ENCODE measurements around the gene COL6A2.

COL6A2 gene

GRCh38 chr21:46151261-46151988 lies 53.5 kb downstream of the COL6A2 start:
- no peak overlapping the region for H3K4me3 ChIP-seq (ENCODE audit: low read depth, low read length)
- H3K36me3 ChIP-seq (ENCODE audit: control insufficient read depth, insufficient read depth, low read length): no peaks in the 10 kb centered on the region
- H3K9me3 ChIP-seq (ENCODE audit: control insufficient read depth, insufficient read depth, low read length): no peaks in the 10 kb centered on the region
- H3K4me1 ChIP-seq (ENCODE audit: control insufficient read depth, insufficient read depth, low read length): 0 out of 2 replicates have a peak, but pooled peaks cover 5% of the 10 kb centered on the region
- no peak overlapping the region for H3K27ac ChIP-seq (ENCODE audit: low read depth, low read length)
- no peak overlapping the region for H3K9ac ChIP-seq (ENCODE audit: low read depth, low read length)
- H3K27me3 ChIP-seq (ENCODE audit: control insufficient read depth, insufficient read depth, low read length): no peaks in the 10 kb centered on the region

DNA sequence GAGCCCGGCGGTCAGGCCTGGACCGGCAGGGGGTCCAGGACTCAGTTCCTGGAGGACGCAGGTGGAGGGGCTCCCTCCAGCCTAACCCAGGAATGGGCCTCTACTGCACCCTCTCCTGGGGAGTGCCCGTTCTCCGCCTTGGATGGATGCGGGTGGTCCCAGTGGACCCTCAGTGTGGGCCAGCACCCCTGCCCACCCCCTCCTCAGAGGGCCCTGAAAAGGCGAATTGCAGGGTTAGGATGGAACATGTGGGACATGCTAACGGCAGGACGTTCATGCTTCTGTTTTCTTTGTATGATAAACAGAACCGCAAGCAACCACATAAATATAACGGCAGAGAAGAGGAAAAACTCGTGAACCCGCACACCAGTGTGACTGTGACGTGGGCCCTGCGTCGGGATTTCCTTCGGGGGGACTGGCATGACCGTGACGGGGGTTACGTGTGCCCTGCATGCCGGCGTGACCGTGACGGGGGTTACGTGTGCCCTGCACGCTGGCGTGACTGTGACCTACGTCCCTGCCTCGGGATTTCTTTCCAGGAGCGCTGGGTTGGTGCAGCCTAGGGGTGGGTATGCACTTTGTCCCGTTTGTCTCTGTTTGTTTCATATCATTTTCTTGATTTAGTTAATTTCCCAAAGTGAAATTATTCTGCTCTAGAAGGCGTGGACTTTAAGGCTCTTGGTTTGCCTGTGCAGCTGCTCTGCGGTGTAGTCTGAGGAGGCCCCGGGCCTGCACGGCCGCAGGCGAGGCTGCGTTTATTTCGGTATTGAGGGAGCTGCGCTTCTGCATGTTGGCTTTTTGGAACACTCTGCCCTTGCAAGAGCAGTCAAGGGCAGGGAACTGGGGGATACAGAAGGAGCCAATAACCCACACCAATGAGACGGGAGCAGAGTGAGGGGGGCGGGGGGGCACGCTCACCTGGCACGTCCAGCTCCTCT lies 54.3 kb downstream of the COL6A2 start:
- no peak overlapping the region for H3K4me3 ChIP-seq (ENCODE audit: low read depth, low read length)
- H3K9ac ChIP-seq (ENCODE audit: low read depth, low read length): no peak overlapping the region
- no peaks in the 10 kb centered on the region for H3K9me3 ChIP-seq (ENCODE audit: control insufficient read depth, insufficient read depth, low read length)
- 0 out of 2 replicates have a peak, but pooled peaks cover 5% of the 10 kb centered on the region for H3K4me1 ChIP-seq (ENCODE audit: control insufficient read depth, insufficient read depth, low read length)
- no peaks in the 10 kb centered on the region for H3K27me3 ChIP-seq (ENCODE audit: control insufficient read depth, insufficient read depth, low read length)
- peak overlapping the region; percentile 45 for H3K27ac ChIP-seq (ENCODE audit: low read depth, low read length)
- no peaks in the 10 kb centered on the region for H3K36me3 ChIP-seq (ENCODE audit: control insufficient read depth, insufficient read depth, low read length)

- Histone ChIP-seq H3K4me3 (ENCODE audit: low read depth, low read length) (no peak overlapping the region), H3K27ac (ENCODE audit: low read depth, low read length) (peak overlapping the region; percentile 45), H3K9me3 (ENCODE audit: control insufficient read depth, insufficient read depth, low read length) (no peaks in the 10 kb centered on the region), H3K36me3 (ENCODE audit: control insufficient read depth, insufficient read depth, low read length) (no peaks in the 10 kb centered on the region), H3K4me1 (ENCODE audit: control insufficient read depth, insufficient read depth, low read length) (0 out of 2 replicates have a peak, but pooled peaks cover 5% of the 10 kb centered on the region), H3K9ac (ENCODE audit: low read depth, low read length) (no peak overlapping the region), H3K27me3 (ENCODE audit: control insufficient read depth, insufficient read depth, low read length) (no peaks in the 10 kb centered on the region)
Measured at GRCh38 chr21:46152927-46153246, 55.0 kb downstream of the COL6A2 start.

DNA sequence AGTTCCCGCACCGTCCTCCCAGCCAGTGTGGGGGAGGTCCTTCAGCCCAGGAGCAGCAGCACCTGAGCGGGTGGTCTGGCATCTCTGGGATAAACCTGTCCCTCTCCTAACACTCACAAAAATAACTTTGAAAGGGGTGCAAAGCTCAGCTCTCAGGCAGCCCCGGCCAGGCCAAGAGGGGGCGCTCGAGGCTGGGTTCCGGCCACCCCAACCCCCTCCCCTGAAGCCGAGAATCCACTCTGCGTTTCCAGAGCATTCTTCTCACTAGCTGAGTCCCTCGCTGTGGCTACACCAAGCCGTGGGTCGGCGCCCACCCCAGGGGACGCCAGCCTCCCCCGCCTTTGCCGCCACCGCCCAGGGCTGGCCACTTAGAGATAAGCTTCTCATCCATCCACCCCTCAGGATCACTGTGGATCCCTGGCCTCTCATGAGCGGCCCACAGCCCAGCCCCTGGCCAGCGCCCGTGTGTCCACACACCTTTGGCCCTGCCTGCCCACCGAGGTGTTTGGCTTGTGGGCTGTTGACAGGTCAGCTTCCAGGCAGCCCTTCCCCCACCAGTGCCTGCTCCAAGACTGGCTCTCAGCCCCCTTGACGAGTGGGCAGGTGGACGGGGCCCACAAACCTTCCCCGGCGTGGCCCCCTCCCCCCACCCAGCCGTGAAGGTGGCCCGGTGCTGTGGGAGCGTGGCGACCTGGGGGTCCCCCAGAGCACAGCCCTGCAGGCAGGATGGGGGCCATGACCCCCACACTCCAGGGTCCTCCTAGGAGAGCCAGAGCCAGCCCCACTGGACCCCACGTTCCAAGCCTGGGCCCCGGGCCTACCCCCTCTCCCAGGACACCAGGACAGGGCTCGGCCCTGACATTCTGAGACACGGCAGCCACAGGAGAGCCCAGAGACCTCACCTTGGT lies 55.6 kb downstream of the COL6A2 start:
- H3K36me3 ChIP-seq (ENCODE audit: control insufficient read depth, insufficient read depth, low read length): no peaks in the 10 kb centered on the region
- H3K9ac ChIP-seq (ENCODE audit: low read depth, low read length): no peak overlapping the region
- no peak overlapping the region for H3K4me3 ChIP-seq (ENCODE audit: low read depth, low read length)
- H3K9me3 ChIP-seq (ENCODE audit: control insufficient read depth, insufficient read depth, low read length): no peaks in the 10 kb centered on the region
- no peaks in the 10 kb centered on the region for H3K27me3 ChIP-seq (ENCODE audit: control insufficient read depth, insufficient read depth, low read length)
- H3K27ac ChIP-seq (ENCODE audit: low read depth, low read length): peak overlapping the region; percentile 45
- H3K4me1 ChIP-seq (ENCODE audit: control insufficient read depth, insufficient read depth, low read length): 0 out of 2 replicates have a peak, but pooled peaks cover 5% of the 10 kb centered on the region

GRCh38 chr21:46154155-46154954 lies 56.4 kb downstream of the COL6A2 start:
- Histone ChIP-seq H3K4me3 (ENCODE audit: low read depth, low read length) (no peak overlapping the region), H3K4me1 (ENCODE audit: control insufficient read depth, insufficient read depth, low read length) (0 out of 2 replicates have a peak, but pooled peaks cover 5% of the 10 kb centered on the region), H3K9me3 (ENCODE audit: control insufficient read depth, insufficient read depth, low read length) (no peaks in the 10 kb centered on the region), H3K9ac (ENCODE audit: low read depth, low read length) (no peak overlapping the region), H3K36me3 (ENCODE audit: control insufficient read depth, insufficient read depth, low read length) (no peaks in the 10 kb centered on the region), H3K27ac (ENCODE audit: low read depth, low read length) (no peak overlapping the region), H3K27me3 (ENCODE audit: control insufficient read depth, insufficient read depth, low read length) (no peaks in the 10 kb centered on the region)

GRCh38 chr21:46154955-46155513 lies 57.1 kb downstream of the COL6A2 start:
- Histone ChIP-seq H3K9me3 (ENCODE audit: control insufficient read depth, insufficient read depth, low read length) (no peaks in the 10 kb centered on the region), H3K27ac (ENCODE audit: low read depth, low read length) (no peak overlapping the region), H3K4me3 (ENCODE audit: low read depth, low read length) (no peak overlapping the region), H3K4me1 (ENCODE audit: control insufficient read depth, insufficient read depth, low read length) (0 out of 2 replicates have a peak, but pooled peaks cover 5% of the 10 kb centered on the region), H3K36me3 (ENCODE audit: control insufficient read depth, insufficient read depth, low read length) (no peaks in the 10 kb centered on the region; the same call in 1 of the 2 replicates), H3K9ac (ENCODE audit: low read depth, low read length) (no peak overlapping the region), H3K27me3 (ENCODE audit: control insufficient read depth, insufficient read depth, low read length) (no peaks in the 10 kb centered on the region)

- no peaks in the 10 kb centered on the region; the same call in 1 of the 2 replicates for H3K36me3 ChIP-seq (ENCODE audit: control insufficient read depth, insufficient read depth, low read length)
- no peaks in the 10 kb centered on the region for H3K27me3 ChIP-seq (ENCODE audit: control insufficient read depth, insufficient read depth, low read length)
- H3K27ac ChIP-seq (ENCODE audit: low read depth, low read length): no peak within 1 kb of the TSS
- no peak within 1 kb of the TSS for H3K4me3 ChIP-seq (ENCODE audit: low read depth, low read length)
- H3K9me3 ChIP-seq (ENCODE audit: control insufficient read depth, insufficient read depth, low read length): no peaks in the 10 kb centered on the region
- H3K9ac ChIP-seq (ENCODE audit: low read depth, low read length): no peak within 1 kb of the TSS
- 0 out of 2 replicates have a peak, but pooled peaks cover 5% of the 10 kb centered on the region for H3K4me1 ChIP-seq (ENCODE audit: control insufficient read depth, insufficient read depth, low read length)
Measured at GRCh38 chr21:46155514-46156377, 57.8 kb downstream of the COL6A2 start, which contains the start of gene FTCD. FTCD (minus strand) TSS chr21:46155579; CDS start chr21:46155523, 56 bp downstream.

GRCh38 chr21:46156378-46156645 lies 58.4 kb downstream of the COL6A2 start:
- Histone ChIP-seq H3K4me1 (ENCODE audit: control insufficient read depth, insufficient read depth, low read length) (0 out of 2 replicates have a peak, but pooled peaks cover 5% of the 10 kb centered on the region), H3K36me3 (ENCODE audit: control insufficient read depth, insufficient read depth, low read length) (no peaks in the 10 kb centered on the region; the same call in 1 of the 2 replicates), H3K27me3 (ENCODE audit: control insufficient read depth, insufficient read depth, low read length) (no peaks in the 10 kb centered on the region), H3K27ac (ENCODE audit: low read depth, low read length) (no peak overlapping the region), H3K4me3 (ENCODE audit: low read depth, low read length) (no peak overlapping the region), H3K9ac (ENCODE audit: low read depth, low read length) (no peak overlapping the region), H3K9me3 (ENCODE audit: control insufficient read depth, insufficient read depth, low read length) (peaks cover 4% of the 10 kb centered on the region; the same call in 1 of the 2 replicates)

DNA sequence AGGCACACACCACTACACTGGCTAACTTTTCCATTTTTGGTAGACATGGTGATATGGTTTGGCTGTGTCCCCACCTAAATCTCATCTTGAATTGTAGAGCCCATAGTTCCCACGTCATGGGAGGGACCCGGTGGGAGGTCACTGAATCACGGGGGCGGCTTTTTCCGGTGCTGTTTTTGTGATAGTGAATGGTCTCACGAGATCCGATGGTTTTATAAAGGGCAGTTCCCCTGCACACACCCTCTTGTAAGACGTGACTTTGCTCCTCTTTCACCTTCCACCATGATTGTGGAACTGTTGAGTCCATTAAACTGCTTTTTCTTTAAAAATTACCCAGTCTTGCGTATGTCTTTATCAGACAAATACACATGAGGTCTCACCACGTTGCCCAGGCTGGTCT lies 58.8 kb downstream of the COL6A2 start:
- Histone ChIP-seq H3K9me3 (ENCODE audit: control insufficient read depth, insufficient read depth, low read length) (peaks cover 5% of the 10 kb centered on the region; the same call in 1 of the 2 replicates), H3K27me3 (ENCODE audit: control insufficient read depth, insufficient read depth, low read length) (no peaks in the 10 kb centered on the region), H3K36me3 (ENCODE audit: control insufficient read depth, insufficient read depth, low read length) (no peaks in the 10 kb centered on the region; the same call in 1 of the 2 replicates), H3K9ac (ENCODE audit: low read depth, low read length) (no peak overlapping the region), H3K4me3 (ENCODE audit: low read depth, low read length) (no peak overlapping the region), H3K27ac (ENCODE audit: low read depth, low read length) (no peak overlapping the region), H3K4me1 (ENCODE audit: control insufficient read depth, insufficient read depth, low read length) (0 out of 2 replicates have a peak, but pooled peaks cover 5% of the 10 kb centered on the region)
